ENCODE data around the gene LRRC4.

The LRRC4 gene

GRCh38 chr7:128008141-128008540, 23.1 kb downstream of the LRRC4 start:
- in situ Hi-C loops (cut with MboI; ENCODE audit: low sequenced_read_pairs): no loop called here

GRCh38 chr7:128007303-128007680, 23.9 kb downstream of the LRRC4 start:
- in situ Hi-C loops (cut with MboI; ENCODE audit: low sequenced_read_pairs): no loop called here

- in situ Hi-C loops (cut with MboI; ENCODE audit: low sequenced_read_pairs): no loop called here
Observed at GRCh38 chr7:128006550-128007302, 24.5 kb downstream of the LRRC4 start.

DNA sequence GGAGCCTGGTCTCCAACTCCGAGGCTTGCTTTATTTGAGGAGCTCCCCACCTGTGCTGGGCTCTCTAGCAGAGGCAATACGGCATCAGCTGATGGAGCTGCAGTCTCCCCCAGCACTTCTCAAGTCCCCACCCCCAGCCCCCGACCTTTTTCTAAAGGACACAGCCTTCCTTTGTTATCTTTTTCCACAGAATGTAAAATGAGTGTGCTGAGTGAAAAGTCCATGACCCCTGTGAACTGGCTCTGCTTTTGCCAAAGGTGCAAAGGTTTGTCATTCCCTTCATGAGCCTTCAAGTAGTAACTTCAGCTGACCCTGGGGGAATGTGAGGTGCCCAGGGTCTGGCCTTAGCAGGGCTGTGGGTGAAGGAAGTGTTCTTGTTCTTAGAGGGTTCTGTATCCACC, 25.5 kb downstream of the LRRC4 start:
- in situ Hi-C loops (cut with MboI; ENCODE audit: low sequenced_read_pairs): no loop called here

DNA sequence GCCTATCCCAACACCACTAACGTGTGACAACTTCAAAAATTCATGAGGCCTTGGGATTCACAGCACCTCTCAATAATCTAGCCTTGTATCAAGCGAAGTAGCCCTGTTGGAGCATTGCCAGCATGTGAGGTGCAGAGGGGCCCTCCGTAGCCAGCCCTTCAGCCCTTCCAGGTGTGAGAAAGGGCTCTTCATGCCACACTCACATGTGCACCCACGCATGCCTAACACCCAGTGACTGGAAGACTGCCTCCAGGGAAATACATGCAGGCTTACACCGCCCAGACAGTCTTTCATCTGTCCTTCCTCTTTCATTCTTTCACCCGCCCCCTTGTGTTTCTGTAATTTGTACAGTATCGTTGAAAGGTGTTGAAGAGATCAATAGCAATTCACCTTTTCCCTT, 26.1 kb downstream of the LRRC4 start:
- in situ Hi-C loops (cut with MboI; ENCODE audit: low sequenced_read_pairs): no loop called here

DNA sequence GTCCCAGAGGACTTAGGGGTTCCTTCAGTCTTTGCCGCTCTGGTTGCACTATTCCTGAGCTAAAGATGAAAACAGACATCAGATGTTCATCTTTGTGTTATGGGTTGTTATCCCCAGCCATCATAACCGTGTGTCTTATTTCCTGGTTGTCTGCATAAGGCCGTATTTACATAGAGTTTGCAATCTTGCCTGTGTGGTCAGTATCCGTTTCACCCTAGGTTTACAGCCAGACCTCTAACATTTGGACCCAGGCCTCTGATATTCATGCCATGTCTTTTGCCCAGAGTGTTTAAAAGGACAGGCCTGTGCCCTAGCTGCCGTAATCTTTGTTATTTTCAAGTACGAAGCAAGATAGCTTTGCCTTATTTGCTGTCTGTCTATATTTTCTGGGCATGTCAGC, 26.6 kb downstream of the LRRC4 start:
- in situ Hi-C loops (cut with MboI; ENCODE audit: low sequenced_read_pairs): no loop called here

- in situ Hi-C loops (cut with MboI; ENCODE audit: low sequenced_read_pairs): no loop called here
Observed at GRCh38 chr7:128003787-128004186, 27.4 kb downstream of the LRRC4 start.

DNA sequence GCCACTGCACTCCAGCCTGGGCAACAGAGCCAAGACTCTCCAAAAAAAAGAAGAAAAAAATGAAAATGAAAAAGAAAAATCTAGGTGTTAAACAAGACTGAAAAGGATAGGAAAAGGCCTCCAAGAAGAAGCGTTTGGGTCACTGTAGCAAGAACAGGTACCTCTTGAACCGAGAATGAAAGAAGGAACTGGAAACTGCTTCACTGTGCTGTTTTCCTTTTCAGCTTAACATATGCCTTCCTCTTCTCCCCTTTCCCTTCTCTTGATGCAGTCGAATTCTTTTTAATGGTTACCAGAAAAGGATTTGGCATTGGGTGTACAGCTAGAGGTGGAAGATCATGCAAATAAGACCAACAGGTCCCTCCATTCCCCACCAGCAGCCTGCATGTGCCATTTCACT, 28.1 kb downstream of the LRRC4 start:
- in situ Hi-C loops (cut with MboI; ENCODE audit: low sequenced_read_pairs): no loop called here

DNA sequence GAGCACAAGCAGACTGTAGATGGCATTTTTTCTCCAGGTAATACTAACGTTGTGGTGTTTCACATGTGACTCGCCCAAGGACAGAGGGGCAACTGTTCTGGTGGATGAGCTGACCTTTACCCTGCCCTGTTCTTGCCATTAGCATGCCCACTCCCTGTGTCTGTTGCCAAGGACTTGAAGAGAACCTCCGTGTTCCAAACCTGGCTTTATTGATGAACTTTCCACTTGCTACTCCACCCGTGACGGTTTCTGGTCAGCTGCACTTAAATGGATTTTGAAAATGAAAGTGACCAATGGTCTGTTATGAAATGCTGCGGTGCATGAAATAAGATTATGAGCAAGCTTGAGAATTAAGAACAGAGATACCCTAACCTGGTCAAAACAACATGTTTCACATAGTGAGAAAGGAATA, 30.4 kb downstream of the LRRC4 start:
- in situ Hi-C loops (cut with MboI; ENCODE audit: low sequenced_read_pairs): no loop called here

GRCh38 chr7:128000048-128000447, 31.2 kb downstream of the LRRC4 start:
- in situ Hi-C loops (cut with MboI; ENCODE audit: low sequenced_read_pairs): no loop called here

DNA sequence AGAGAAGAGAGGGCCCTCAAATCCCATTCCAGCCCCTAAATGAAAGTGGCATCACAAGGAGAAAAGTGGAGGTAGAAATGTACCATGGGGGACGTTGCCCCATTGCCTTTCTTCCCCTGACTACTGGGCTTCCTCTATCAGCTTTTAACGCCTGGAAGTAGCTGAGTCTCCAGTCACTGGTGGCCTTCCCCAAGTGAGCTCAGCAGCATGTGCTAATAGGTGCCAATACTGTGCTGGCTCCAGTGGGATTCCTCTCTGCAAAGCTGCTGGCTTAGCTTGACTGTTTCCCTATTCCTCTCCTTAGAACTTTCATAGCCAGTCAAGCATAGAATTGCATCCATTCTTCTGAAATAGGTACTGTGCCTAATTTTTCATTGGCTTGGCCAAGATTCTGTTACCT, 32.6 kb downstream of the LRRC4 start:
- in situ Hi-C loops (cut with MboI; ENCODE audit: low sequenced_read_pairs): no loop called here

GRCh38 chr7:127997226-127997922, 33.9 kb downstream of the LRRC4 start:
- in situ Hi-C loops (cut with MboI; ENCODE audit: low sequenced_read_pairs): no loop called here

DNA sequence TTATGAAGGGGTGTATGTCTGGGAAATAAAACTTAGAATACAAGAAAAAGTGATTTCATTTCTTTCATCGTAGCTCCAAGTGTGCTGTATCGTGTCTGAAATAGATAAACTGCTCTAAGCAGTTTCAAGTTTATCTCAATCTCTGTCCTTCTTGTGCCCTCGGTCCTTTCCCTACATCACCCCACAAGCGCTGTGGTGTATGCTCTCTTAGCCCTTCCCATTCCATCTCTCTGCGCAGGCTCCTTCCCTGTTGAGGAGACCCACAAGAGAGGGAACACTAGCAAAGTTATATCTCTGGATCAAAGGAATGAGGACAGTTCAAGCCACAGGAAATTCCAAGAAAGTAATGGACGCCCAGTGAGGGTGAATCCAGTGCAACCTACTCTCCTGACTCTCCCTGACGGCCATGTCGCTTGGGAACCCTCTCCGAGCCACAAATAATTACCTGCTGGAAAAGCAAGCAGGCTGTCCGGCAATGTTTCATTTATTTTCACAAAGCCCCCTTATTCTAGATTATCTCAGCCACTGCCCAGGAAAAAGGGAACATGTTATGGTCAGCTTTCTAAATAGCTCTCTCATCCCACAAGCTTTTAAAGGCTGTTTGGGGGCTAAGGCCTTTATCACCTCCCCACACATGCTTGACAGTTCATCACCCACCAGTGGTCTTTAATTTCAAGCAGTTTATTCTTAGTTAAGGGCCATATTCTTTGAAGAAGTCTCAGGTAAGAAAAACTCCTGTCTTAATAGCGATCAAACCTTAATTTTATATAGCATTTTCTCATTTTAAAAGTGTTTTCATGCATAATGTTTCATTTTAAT, 34.8 kb downstream of the LRRC4 start:
- in situ Hi-C loops (cut with MboI; ENCODE audit: low sequenced_read_pairs): no loop called here

DNA sequence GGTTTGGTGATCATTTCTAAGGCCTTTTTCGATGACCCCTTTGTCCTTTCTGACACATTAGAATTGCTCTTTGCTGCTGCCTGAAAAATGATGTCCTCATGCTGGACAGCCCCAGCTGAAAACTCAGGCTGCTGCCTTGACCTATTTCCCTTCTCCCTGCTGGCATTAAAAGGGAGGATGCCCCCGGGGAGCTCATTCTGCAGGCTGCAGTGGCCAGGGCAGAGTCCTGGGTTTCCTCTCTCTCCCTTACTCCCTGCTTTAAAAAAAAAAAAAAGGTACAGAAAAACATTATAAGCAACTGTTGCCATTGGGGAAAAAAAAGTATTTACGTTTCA, 35.4 kb downstream of the LRRC4 start:
- in situ Hi-C loops (cut with MboI; ENCODE audit: low sequenced_read_pairs): no loop called here

- in situ Hi-C loops (cut with MboI; ENCODE audit: low sequenced_read_pairs): no loop called here
Observed at GRCh38 chr7:127995156-127995880, 35.9 kb downstream of the LRRC4 start.

GRCh38 chr7:127993987-127994386, 37.2 kb downstream of the LRRC4 start:
- in situ Hi-C loops (cut with MboI; ENCODE audit: low sequenced_read_pairs): no loop called here

DNA sequence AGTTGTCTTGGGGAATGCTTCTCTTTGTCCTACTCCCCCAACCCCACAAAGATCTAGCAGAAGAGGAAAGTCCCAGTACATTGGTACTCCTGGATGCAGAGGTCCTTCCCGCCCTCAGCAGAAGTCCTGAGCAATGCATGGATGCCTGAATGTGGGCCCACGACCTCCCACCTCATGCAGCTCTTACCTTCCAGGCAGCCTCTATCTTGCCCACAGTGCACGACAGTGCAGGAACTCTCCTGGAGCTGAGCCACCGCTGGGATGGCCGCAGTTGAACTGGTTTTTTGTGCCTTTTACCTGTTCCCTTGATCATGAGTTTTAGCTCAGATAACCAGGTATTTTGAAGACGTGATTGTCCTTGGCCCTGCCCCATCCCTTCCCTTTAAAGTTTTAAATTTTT, 37.9 kb downstream of the LRRC4 start:
- in situ Hi-C loops (cut with MboI; ENCODE audit: low sequenced_read_pairs): no loop called here

GRCh38 chr7:127988751-127989150, 42.5 kb downstream of the LRRC4 start:
- in situ Hi-C loops (cut with MboI; ENCODE audit: low sequenced_read_pairs): no loop called here

GRCh38 chr7:127986581-127987521, 44.4 kb downstream of the LRRC4 start:
- in situ Hi-C loops (cut with MboI; ENCODE audit: low sequenced_read_pairs): no loop called here

DNA sequence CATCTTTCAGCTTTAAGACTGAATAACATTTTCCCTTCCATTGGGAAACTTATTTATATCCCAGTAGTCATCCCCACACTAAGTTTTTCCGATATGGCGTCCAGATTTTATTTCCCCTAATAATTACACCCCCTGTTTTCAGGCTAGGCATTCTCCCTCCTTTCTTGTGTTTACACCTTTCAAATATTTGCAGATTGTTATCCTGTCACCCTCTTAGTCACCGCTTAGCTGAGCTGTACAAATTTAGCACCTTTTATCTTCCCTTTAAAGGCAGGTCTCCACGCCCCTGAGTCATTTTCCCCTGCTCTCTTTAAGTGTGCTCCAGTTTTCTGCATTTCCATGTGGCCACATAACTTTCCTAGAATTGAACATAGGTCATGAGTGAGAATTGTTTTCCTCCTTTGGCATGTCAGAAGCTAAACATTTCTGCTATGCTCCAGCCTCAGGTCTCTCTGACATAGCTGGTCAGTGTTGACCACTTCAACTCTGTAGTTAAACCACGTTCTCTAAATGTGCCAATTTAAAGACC, 47.4 kb downstream of the LRRC4 start:
- in situ Hi-C loops (cut with MboI; ENCODE audit: low sequenced_read_pairs): no loop called here
